Measurements from ENCODE around the gene FRYL.

GRCh38 chr4:48816971-48817370 lies 36.9 kb upstream of the FRYL start:
- no peak for TF ChIP-seq EP300 (conservative IDR thresholded peaks at IDR 0.05; ENCODE audit: poor library complexity, severe bottlenecking)
- TF ChIP-seq EZH2 (IDR thresholded peaks at IDR 0.05; ENCODE audit: borderline replicate concordance, insufficient read depth, low read length, poor library complexity, severe bottlenecking) = no peak
- no peak for TF ChIP-seq REST (IDR thresholded peaks at IDR 0.05; ENCODE audit: borderline replicate concordance)
- no peak for TF ChIP-seq CTCF (IDR thresholded peaks at IDR 0.05; ENCODE audit: poor library complexity, severe bottlenecking)
- no peak for TF ChIP-seq TAF1 (IDR thresholded peaks at IDR 0.05; ENCODE audit: low read depth)
- no peak for TF ChIP-seq MXI1 (conservative IDR thresholded peaks at IDR 0.05; ENCODE audit: poor library complexity, severe bottlenecking)
